ENCODE measurements around the gene LIPE.
"Not testable (repeated sequence)": the region's sequence is repeated elsewhere in the genome, so short reads cannot be mapped to it uniquely, and the experiment has no call there.

LIPE gene, protein sequence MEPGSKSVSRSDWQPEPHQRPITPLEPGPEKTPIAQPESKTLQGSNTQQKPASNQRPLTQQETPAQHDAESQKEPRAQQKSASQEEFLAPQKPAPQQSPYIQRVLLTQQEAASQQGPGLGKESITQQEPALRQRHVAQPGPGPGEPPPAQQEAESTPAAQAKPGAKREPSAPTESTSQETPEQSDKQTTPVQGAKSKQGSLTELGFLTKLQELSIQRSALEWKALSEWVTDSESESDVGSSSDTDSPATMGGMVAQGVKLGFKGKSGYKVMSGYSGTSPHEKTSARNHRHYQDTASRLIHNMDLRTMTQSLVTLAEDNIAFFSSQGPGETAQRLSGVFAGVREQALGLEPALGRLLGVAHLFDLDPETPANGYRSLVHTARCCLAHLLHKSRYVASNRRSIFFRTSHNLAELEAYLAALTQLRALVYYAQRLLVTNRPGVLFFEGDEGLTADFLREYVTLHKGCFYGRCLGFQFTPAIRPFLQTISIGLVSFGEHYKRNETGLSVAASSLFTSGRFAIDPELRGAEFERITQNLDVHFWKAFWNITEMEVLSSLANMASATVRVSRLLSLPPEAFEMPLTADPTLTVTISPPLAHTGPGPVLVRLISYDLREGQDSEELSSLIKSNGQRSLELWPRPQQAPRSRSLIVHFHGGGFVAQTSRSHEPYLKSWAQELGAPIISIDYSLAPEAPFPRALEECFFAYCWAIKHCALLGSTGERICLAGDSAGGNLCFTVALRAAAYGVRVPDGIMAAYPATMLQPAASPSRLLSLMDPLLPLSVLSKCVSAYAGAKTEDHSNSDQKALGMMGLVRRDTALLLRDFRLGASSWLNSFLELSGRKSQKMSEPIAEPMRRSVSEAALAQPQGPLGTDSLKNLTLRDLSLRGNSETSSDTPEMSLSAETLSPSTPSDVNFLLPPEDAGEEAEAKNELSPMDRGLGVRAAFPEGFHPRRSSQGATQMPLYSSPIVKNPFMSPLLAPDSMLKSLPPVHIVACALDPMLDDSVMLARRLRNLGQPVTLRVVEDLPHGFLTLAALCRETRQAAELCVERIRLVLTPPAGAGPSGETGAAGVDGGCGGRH

DNA sequence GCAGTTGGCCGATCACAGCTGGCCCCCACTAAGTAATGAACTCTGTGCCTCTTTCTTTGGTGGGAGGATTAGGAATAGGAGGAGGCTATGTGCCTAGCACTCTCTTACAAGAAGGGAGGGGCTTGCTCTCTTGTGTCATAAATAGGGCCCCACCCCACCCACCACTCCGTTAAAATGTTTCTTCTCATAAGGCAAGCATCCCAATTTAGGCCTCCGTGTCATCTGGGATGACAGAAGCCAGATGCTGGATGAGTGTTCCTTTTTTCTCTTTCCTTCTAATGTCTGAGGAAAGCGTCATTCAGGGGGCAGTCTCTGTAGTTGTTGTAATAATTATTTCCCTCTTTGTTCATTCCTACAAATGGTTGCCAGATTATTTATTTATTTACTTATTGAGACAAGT, at the start of gene LIPE:
TSS of gene LIPE (minus strand) at position 76 of the 400 bp plus-strand sequence. CDS start 239 bp downstream, outside the sequence.
- DNase-seq: no peak

GRCh38 chr19:42475366-42475765, 48.2 kb upstream of the LIPE start:
- DNase-seq: no peak

DNA sequence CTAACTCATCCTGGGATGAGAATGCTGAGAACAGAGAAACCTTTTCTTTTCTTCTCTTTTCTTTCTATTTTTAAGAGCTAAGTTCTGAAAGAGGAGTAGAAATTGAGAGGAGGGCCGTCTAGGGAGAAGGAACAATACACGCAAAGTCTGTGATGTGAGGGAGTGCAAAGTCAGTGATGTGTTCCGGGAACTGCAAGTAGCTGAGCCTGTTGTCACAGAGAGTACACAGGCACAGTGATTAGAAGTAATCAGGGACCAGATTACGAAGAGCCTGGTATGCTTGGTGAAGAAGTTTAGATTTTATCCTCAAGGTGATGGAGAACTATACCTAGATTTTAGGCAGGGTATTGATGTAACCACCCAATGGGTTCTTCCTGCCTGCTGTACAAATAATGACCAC, 47.6 kb upstream of the LIPE start:
- DNase-seq: no peak

DNA sequence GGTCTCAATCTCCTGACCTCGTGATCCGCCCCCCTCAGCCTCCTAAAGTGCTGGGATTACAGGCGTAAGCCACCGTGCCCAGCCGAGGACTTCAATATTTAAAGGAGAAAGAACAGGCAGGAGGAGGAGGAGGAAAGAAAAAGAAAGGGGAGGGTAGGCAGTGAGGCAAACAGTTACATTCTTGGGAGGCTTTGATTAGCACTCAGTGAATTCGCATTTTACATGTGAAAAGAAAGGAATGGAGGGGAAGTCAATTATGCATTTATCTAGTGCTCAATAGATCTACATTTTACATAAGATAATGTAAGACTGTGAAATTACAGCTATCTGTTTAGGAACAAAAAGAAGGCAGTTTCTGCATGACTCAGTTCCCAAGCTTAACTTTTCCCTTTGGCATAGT, 46.5 kb upstream of the LIPE start:
- DNase-seq: no peak

DNA sequence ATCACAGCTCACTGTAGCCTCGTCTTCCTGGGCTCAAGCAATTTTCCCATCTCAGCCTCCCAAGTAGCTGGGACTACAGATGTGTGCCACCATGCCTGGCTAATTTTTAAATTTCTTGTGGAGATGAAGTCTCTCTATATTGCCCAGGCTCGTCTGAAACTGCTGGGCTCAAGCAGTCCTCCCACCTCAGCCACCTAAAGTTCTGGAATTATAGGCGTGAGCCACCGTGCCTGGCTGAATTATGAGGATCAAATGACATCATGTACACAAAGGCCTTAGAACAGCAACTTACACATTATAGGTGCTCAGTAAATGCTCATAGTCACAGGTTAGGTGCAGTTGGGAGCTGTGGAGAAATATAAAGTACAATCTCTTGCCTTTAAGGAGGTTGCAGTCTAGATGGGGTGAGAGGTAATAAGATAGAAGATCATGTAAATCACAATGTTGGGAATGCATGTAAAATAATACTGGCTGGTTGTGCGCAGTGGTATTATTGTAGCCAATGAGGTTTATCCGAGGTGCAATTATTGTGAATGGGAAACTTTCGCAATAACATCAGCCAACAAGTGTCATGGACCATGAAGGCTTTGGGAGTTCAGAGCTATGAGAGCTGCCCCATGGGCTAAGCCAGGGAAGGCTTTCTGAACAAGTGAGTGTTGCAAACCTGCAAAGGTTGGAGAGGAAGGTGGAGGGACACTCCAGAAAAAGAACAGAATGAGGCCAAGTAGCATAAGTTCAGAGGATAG, 45.4 kb upstream of the LIPE start:
- no peak for DNase-seq

DNA sequence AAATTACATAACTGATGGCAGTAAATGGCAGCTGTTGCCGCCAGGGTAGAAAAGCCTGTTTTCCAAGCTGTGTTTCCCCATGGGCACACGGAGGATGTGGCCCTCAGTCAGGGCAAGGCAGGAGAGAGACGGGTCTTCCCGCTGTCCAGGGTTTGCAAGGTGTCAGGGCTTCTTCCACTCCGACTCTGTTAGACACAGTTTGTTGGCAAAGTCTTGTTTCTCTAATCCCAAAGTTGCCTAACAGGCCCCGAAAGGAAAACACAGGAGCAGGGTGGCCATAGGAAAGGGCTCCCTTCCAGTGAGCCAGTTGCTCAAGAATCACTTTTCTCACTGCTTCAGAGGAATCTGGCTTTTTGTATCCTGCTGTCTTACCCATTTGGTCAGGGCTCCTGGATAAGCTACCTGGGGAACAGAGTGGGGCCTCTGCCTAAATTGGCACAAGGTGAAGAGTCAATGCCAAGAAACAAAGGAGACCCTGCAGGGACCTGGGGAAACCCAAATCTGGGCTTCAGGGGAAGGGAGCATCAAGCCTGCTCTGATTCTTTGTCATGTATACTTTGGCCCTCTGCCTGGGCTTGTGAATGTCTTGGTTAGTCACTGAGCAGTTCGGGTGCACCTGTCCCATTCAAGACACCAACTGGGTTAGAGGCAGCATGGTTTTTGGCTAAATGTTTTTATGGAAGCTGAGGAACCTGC, 44.5 kb upstream of the LIPE start:
- no peak for DNase-seq

- DNase-seq: peak; percentile 75
Measured at GRCh38 chr19:42469311-42470235, 42.4 kb upstream of the LIPE start.

GRCh38 chr19:42468273-42468796, 41.1 kb upstream of the LIPE start:
- no peak for DNase-seq

DNA sequence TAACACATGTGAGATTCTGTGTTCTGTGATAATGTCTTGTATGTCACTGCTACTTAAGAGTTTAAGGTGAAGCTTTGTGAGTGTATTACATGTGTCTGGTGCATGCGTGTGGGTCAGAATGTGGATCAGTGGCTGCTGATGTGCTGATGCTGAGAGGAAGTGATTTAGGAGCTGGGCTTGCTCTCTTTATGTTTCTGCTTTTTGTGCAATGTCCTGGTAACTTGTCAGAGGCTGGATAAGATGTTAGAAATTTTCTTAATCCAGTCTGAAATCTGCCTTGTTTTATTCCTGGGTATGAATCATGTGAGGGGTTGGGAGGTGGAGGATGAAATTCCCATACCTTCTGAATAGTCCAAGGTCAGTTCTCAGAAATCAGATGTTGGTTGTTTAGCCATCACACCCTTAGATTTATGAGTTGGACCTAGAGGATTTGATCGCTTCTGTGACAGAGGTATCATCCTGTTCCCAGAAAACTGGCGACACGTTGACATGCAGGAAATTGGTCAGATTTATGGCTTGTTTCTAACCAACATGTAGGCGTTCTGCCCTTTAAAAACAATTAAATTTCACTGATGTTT, 40.1 kb upstream of the LIPE start:
- DNase-seq: no peak

GRCh38 chr19:42466521-42467182, 39.5 kb upstream of the LIPE start:
- no peak for DNase-seq

DNA sequence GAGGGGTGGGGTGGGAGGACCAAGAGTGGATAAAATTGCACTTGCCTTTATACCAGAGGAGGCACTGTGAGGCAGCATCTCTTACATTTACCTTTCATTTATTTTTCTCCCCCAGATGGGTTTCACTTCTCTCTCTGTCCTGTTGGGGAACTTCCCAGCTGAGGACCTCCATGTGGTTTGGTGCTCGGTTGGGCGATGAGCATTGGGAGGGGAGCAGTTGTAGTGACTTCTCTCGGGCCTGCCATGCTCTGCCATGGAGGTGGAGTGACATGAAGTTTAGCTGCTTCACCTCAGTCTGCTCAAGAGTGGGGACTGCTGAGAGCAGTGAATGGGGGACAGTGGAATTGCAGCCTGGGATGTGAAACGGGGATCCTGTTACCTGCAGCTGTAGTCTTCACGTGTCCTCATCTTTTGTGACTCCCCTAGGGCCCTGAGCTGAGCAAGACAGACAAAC, 38.7 kb upstream of the LIPE start:
- DNase-seq: no peak

DNA sequence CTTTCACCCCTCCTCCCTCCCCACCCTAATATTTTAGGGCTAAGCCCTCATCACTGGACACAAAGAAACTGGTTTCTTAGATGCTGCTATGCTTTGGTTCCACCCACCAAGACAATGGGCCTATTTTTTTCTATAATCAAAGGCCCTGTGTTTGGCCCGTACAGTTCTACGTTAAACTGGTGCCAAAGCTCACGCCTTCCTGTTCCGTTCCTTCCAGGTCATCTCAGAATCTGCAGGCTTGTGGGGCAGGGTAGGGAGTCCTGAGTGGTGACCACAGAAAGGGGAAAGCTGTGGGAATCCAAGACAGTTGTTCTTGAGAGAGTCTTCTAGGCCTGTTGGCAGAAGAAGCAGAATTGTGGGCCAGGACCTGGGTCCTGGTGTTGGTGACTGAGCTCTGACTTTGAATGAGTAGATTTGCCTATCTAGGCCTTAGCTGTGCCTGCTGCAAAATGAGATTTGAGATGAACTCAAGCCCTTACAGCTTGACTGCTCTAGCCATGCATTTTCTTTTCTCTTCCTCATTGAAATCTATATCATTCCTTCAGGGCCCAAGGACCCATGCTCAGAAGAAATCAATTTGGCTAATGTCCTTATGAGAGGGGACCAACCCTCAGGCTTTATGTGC, 34.6 kb upstream of the LIPE start:
- DNase-seq: no peak

- DNase-seq: not testable (repeated sequence)
Measured at GRCh38 chr19:42461231-42461630, 34.0 kb upstream of the LIPE start.

DNA sequence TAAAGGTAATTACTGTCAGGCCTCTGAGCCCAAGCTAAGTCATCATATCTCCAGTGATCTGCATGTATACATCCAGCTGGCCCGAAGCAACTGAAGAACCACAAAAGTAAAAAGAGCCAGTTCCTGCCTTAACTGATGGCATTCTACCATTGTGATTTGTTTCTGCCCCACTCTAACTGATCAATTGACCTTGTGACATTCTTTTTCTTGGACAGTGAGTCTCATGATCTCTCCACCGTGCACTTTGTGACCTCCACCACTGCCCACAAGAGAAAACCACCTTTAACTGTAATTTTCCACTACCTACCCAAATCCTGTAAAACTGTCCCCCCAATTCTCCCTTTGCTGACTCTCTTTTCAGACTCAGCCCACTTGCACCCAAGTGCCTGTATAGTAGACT, 32.7 kb upstream of the LIPE start:
- DNase-seq: no peak

DNA sequence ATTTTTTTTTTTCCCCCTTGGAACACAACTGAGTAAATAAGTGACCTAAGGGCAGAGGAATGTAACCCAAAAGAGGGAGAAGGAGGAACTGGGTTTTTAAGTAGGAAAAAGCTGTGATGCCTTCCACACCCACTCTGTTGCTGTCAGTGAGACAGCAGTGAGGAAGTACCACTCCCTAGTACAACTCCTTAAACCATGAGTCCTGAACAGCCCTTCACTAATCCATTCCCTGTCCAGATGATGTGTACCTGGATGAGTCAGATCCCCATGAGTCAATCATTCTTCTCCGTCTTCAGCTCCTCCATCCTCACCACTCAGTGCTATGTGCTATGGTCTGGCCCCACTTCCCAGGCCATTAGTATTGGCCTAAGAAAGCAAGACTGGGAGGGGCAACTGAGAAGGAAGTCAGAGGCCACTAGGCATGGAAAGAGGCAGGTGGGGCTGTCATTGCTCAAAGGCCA, 28.5 kb upstream of the LIPE start:
- no peak for DNase-seq

DNA sequence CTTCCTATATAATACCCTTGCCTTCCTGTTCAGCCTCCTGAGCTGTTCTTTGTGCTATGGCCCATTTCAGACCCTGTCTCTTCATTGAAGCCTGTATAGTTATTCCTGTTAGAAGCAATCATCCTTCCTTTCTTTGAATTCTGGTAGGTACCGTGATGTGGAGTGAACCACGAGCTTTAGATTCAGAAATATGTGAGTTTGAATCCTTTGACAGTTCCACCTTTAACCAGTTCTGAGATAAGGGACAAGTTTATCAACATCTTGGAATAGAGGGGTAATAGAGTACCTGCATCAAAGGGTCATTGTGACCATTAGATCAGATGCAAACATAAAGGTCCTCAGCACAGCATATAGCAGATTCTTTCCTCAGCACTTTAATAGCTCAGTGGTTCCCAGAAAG, 27.9 kb upstream of the LIPE start:
- no peak for DNase-seq

GRCh38 chr19:42452590-42452989, 25.4 kb upstream of the LIPE start:
- DNase-seq: no peak

DNA sequence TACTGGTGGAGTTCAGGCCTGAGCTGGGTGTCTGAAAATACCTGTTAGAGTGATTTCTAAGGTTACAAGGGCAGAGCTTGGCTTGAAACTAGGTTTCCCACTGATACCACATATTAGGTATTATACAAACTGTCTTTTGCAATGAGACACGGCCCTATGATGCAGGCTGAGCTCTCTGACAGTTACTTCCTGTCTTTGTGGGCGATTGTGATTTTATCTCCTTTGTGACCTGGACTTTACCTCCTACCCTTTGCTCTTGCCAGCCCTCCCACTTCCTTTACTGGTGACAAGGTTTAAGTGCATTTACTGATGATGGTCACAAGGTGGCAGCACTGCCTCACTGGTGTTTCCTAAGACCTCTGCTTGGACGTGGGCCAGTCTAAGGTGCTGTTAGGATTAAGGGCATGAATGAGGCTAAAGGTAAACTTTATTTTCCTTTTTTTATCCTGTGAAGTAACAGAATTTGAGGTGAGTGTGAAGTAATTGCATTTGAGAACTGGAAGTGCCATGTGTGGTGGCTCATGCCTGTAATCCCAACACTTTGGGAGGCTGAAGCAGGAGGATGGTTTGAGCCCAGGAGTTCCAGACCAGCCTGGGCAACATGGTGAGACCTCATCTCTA, 23.2 kb upstream of the LIPE start:
- peak; percentile 75 for DNase-seq

GRCh38 chr19:42448306-42448705, 21.1 kb upstream of the LIPE start:
- not testable (repeated sequence) for DNase-seq

All from NK-92 treated with Interleukin-12 subunit alpha and Interleukin-12 subunit beta, amount 100 ng/mL, for 24 hours (cell line).